Activated CD4-positive, alpha-beta memory T cell treated with anti-CD3 and anti-CD28 coated beads, Interleukin-2, amount 10 ng/mL, durations not matched to agents 7 days and 5 days (primary cell): ENCODE data around the gene FOLR3. TPM values are rescaled to one million over a fixed set of nuclear protein-coding genes. Genes with fewer than 3 reads are reported as not detected.
"Not testable (repeated sequence)": the region's sequence is repeated elsewhere in the genome, so short reads cannot be mapped to it uniquely, and the experiment has no call there.

Experiments
- CTCF ChIA-PET: fragments of 350-600 bp; sonication (Branson Sonifier 250); formaldehyde crosslinking; loops from one replicate; lab custom pipeline; 2021; ENCODE audit warnings: antibody characterized with exemption, inconsistent platforms; lab: Charles Lee
- POLR2A ChIA-PET: fragments of 350-600 bp; sonication (Branson Sonifier 250); formaldehyde crosslinking; loops from one replicate; lab custom pipeline; 2021; ENCODE audit warnings: antibody characterized with exemption; lab: Charles Lee
- DNase-seq: peaks from one replicate; pipeline ENCODE4 v3.0.0-alpha.2; 2020
- H3K27ac Mint-ChIP-seq: one replicate; pipeline ENCODE4 v1.8.0; 2021; ENCODE audit warnings: mild to moderate bottlenecking, mixed read lengths
- H3K27me3 Mint-ChIP-seq: one replicate; pipeline ENCODE4 v1.8.0; 2021; ENCODE audit warnings: mixed read lengths
- H3K36me3 Mint-ChIP-seq: one replicate; pipeline ENCODE4 v1.8.0; 2021; ENCODE audit warnings: low read depth, mixed read lengths
- H3K4me1 Mint-ChIP-seq: one replicate; pipeline ENCODE4 v1.8.0; 2021; ENCODE audit warnings: mixed read lengths
- H3K4me3 Mint-ChIP-seq: one replicate; pipeline ENCODE4 v1.8.0; 2021; ENCODE audit warnings: mild to moderate bottlenecking, mixed read lengths
- H3K9me3 Mint-ChIP-seq: one replicate; pipeline ENCODE4 v1.8.0; 2021; ENCODE audit warnings: mixed read lengths
- total RNA-seq, 2 experiments: library from RNA; stranded (reverse); gene quantifications; one replicate each; pipeline ENCODE4 v1.2.3, GENCODE V29; 2021

The FOLR3 gene
- total RNA-seq, 2 experiments from 2014 or later: not detected

DNA sequence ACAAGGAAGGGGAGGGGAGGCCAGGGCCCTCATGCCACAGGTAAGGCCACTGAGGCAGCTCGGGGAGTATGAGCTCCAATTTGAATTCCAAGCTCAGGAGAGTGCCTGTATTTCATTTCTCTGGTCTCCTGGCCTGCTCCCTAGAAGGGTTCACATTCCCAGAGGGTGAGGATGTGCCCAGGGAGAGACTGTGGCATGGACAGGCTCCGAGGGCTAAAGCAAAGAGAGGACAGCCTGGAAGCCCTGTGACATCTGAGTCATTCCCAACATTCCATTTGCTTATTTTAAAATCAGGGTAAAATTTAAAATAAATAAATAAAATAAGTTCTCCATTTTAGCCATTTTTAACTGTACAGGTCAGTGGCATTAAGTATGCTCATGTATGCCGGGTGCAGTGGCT, 37.8 kb downstream of the FOLR3 start:
- no peak for DNase-seq
- Mint-ChIP-seq H3K27me3 (peaks cover 3% of the 10 kb centered on the region), H3K4me1 (peaks cover 4% of the 10 kb centered on the region), H3K36me3 (no peaks in the 10 kb centered on the region), H3K9me3 (no peaks in the 10 kb centered on the region), H3K4me3 (no peak overlapping the region), H3K27ac (no peak overlapping the region)
- ChIA-PET POLR2A (no interaction called here), CTCF (no interaction called here)

DNA sequence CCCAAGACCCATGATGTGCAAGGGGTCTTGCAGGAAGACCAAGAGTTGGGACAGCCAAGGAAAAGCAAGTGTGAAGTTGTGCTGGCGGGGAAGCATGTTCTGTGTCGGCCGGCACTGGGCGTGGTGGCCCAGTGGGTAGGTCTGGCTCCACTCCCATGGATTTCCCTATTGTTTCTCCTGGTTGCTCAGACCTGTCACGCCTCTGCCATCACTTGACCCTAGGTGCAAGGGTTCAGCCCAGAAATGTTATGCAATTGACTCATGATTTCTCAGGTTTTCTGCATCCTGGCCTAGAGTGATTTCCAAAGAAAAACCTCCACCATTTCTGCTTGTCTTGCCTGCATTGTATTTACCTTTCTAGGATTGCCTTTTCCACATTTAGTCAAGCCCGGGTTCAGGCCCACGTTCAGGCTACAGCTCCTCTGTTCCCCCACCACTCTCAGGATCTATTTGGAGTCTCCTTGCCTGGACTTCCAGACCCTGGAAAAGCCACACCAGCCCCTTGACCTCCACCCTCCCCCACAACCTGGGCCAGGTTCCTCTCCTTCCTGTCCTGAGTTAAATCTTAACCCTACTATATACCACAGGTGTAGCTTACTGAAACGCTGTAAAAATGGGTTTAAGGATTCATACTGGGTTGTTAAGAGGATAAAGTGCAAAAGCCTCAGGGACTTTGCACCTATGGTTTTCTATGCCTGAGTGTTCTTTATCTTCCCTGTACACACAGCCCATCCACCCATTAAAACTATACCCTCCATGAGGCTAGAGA, 39.0 kb downstream of the FOLR3 start:
- Mint-ChIP-seq H3K4me1 (peaks cover 4% of the 10 kb centered on the region), H3K4me3 (no peak overlapping the region), H3K9me3 (no peaks in the 10 kb centered on the region), H3K27ac (no peak overlapping the region), H3K36me3 (no peaks in the 10 kb centered on the region), H3K27me3 (peaks cover 3% of the 10 kb centered on the region)
- ChIA-PET CTCF (no interaction called here), POLR2A (no interaction called here)
- no peak for DNase-seq

DNA sequence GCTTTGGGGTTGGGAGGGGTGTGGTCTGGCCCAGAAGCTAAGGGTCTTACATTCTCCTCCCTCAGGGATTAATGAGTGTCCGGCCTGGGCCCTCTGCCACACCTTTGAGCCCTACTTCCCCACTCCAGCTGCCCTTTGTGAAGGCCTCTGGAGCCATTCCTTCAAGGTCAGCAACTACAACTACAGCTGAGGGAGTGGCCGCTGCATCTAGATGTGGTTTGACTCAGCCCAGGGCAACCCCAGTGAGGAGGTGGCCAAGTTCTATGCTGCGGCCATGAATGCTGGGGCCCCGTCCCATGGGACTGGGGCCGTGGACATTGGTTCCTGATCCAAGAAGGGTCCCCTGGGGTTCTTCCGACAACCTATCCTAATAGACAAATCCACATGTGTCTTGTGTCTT, 42.1 kb downstream of the FOLR3 start:
- H3K4me1 Mint-ChIP-seq: peaks cover 10% of the 10 kb centered on the region
- no peak overlapping the region for H3K4me3 Mint-ChIP-seq
- no peak overlapping the region for H3K27ac Mint-ChIP-seq
- DNase-seq: no peak
- H3K9me3 Mint-ChIP-seq: no peaks in the 10 kb centered on the region
- ChIA-PET POLR2A (no interaction called here), CTCF (interaction anchor here (0.7 kb wide), 1 partner anchor 934 kb away, joined by 3 read pairs; no protein-coding TSS in a partner anchor)
- no peaks in the 10 kb centered on the region for H3K36me3 Mint-ChIP-seq
- H3K27me3 Mint-ChIP-seq: peaks cover 12% of the 10 kb centered on the region

DNA sequence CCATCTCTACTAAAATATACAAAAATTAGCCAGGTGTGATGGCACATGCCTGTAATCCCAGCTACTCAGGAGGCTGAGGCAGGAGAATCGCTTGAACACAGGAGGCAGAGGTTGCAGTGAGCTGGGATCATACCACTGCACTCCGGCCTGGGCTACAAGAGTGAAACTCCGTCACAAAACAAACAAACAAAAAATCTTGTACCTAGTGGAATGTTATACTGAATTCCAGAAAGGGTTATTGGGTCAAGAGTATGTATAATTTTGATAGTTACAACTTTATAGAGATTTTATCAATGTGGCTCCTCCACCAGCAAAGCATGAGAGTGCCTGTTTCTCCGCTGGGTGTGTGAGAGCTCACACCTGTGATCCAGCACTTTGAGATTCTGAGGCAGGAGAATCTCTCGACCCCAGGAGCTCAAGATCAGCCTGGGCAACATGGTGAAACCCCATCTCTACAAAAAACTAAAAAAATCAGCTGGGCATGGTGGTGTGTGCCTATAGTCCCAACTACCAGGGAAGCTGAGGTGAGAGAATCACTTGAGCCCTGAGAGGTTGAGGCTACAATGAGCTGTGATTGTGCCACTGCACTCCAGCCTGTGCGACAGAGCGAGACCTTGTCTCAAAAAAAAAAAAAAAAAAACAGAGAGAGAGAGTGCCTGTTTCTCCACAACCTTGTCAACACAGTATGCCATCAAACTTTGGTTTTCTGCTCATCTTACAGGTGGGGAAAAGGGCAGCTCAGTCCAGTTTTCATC, 43.7 kb downstream of the FOLR3 start:
- POLR2A ChIA-PET: no interaction called here
- no peak overlapping the region for H3K27ac Mint-ChIP-seq
- H3K27me3 Mint-ChIP-seq: peaks cover 16% of the 10 kb centered on the region
- DNase-seq: no peak
- peaks cover 10% of the 10 kb centered on the region for H3K4me1 Mint-ChIP-seq
- no peak overlapping the region for H3K4me3 Mint-ChIP-seq
- CTCF ChIA-PET: interaction anchor here (0.7 to 2.0 kb wide), 3 partner anchors 103 to 201 kb away, joined by 3 to 8 read pairs (median 3); no protein-coding TSS in a partner anchor
- H3K36me3 Mint-ChIP-seq: no peaks in the 10 kb centered on the region
- no peaks in the 10 kb centered on the region for H3K9me3 Mint-ChIP-seq

DNA sequence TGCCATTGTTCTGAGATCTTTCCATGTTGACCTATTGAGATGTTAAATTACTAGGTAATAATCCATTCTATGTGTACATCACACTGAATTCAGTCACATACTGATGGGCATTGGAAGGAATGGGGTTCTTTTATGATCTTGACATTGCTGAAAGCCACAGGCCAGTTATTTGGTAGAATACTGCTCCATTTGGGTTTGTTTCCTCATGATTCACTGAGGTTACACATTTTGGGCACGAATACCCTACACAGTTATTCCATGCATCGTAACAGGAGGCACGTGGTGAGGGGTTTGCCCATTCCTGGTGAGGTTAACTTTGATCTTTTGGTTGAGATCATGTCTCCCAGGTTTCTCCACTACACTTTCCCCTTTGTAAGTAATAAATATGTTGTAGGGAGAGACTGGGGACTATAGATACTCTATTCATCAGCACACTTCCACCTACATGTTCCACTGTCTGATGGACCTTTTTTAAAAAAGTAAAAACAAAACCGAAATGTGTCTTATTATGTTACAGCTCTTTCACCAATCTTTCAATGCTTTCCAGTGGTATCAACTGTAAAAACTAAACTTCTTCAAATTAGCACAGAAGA, 44.4 kb downstream of the FOLR3 start:
- Mint-ChIP-seq H3K4me1 (peaks cover 10% of the 10 kb centered on the region), H3K27me3 (peaks cover 13% of the 10 kb centered on the region), H3K27ac (no peak overlapping the region), H3K9me3 (no peaks in the 10 kb centered on the region), H3K36me3 (no peaks in the 10 kb centered on the region), H3K4me3 (no peak overlapping the region)
- ChIA-PET CTCF (interaction anchor here (0.7 to 2.0 kb wide), 4 partner anchors 103 to 292 kb away, joined by 3 to 8 read pairs (median 3); no protein-coding TSS in a partner anchor), POLR2A (no interaction called here)
- no peak for DNase-seq

DNA sequence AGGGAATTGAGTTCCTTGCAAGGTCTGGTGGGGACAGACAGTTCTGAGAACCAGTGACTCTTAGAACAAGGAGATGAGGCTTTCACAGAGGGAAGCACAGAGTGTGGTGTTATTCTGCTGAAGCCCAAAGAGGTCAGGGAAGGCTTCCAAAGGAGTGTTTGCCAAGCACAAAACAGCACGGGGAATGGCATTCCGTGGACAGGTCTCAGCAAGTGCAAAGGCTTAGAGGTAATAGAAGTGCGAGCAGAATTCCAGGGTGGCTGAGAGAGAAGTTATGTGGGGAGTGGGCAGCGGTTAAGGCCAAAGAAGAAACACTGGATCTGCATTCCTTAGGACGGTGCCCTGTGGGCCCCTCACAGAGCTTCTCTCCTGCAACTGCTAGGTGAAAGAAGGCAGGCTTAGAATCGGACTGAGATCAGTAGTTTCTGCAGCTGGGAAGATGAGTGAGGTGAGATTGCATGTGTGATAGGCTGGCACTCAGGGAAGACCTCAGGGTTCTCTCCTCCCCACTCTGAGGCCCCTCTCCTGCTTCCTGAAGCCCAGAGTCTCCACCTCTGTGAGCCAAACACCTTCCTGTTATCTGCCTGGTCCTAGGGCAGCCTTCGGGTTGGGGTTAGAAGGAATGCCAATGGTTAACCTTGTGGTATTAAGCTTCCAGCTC, 45.5 kb downstream of the FOLR3 start:
- H3K4me1 Mint-ChIP-seq: peaks cover 10% of the 10 kb centered on the region
- H3K36me3 Mint-ChIP-seq, H3K4me3 Mint-ChIP-seq, H3K9me3 Mint-ChIP-seq, DNase-seq, POLR2A ChIA-PET, H3K27ac Mint-ChIP-seq: not testable (repeated sequence)
- peaks cover 13% of the 10 kb centered on the region for H3K27me3 Mint-ChIP-seq
- CTCF ChIA-PET: interaction anchor here (1.1 kb wide), 1 partner anchor 156 kb away, joined by 3 read pairs; no protein-coding TSS in a partner anchor

DNA sequence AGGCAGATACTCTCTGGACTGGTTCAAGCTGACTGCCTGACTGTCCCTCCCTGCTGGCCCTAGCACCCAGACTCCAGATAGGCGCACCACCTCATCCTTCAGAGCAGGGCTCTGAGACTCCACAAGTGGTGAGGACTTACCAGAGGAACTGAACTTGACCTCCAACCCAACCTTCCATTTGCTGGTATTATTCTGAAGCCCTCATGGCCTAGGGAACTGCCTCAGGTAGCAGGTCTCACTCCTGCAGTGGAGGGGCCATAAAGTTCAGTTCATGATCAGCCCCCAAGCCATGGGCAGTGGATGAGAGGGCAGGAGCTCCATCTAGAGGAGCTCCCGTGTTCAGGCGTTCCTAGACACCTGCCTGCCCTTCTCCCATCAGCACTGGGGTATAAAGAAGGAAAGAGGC, 46.0 kb downstream of the FOLR3 start:
- CTCF ChIA-PET: interaction anchor here (0.8 to 1.1 kb wide), 2 partner anchors 14 to 156 kb away, joined by 3 to 4 read pairs; no protein-coding TSS in a partner anchor
- H3K27ac Mint-ChIP-seq, POLR2A ChIA-PET, H3K36me3 Mint-ChIP-seq, H3K9me3 Mint-ChIP-seq, DNase-seq, H3K4me3 Mint-ChIP-seq: not testable (repeated sequence)
- H3K27me3 Mint-ChIP-seq: peaks cover 13% of the 10 kb centered on the region
- H3K4me1 Mint-ChIP-seq: peaks cover 10% of the 10 kb centered on the region

DNA sequence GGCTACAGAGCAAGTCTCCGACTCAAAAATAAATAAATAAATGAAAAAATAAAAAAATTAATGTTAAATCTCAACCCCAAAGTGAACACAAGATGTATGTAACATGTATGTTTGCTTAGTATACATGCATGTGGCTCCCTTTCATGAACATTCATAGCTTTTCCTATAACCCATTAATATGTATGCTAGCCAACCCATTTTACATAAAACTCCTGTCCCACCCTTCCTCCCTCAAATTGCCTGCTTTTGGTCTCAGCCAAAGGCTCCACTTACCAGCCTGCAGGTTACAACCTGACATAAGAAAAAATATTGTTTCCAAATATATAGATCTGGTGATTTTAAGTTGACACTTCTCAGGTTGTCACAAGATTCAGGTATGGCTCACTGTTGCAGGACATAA, 52.7 kb downstream of the FOLR3 start:
- POLR2A ChIA-PET: no interaction called here
- Mint-ChIP-seq H3K9me3 (no peaks in the 10 kb centered on the region), H3K27ac (no peak overlapping the region), H3K36me3 (no peaks in the 10 kb centered on the region), H3K4me3 (no peak overlapping the region), H3K27me3 (peaks cover 5% of the 10 kb centered on the region), H3K4me1 (no peaks in the 10 kb centered on the region)
- CTCF ChIA-PET: interaction anchor here (1.5 kb wide), 1 partner anchor 243 kb away, joined by 3 read pairs; no protein-coding TSS in a partner anchor
- no peak for DNase-seq

Other genes starting within 250 kb of the FOLR3 start
- gene XNDC1N, start 207.1 kb upstream of the FOLR3 start, total RNA-seq: 10 to 100 TPM; 12.8 to 14.0 TPM
- 10 to 100 TPM; 25.7 to 28.1 TPM for gene RNF121, start 206.7 kb upstream of the FOLR3 start, total RNA-seq
- gene IL18BP, start 136.8 kb upstream of the FOLR3 start, total RNA-seq: 10 to 100 TPM; 12.4 to 14.0 TPM
- gene NUMA1, start 55.2 kb upstream of the FOLR3 start, total RNA-seq: 100 to 1,000 TPM; 200 to 201 TPM
- 1 to 10 TPM; 5.9 to 7.1 TPM for gene LRRC51, start 54.9 kb upstream of the FOLR3 start, total RNA-seq
- gene LAMTOR1, start 32.4 kb upstream of the FOLR3 start, total RNA-seq: 10 to 100 TPM; 72.7 to 76.9 TPM
- gene TOMT, start 29.8 kb upstream of the FOLR3 start, total RNA-seq: not detected
- 10 to 100 TPM; 53.0 to 58.7 TPM for gene ANAPC15, start 23.0 kb upstream of the FOLR3 start, total RNA-seq
- not detected for gene FOLR1, start 56.4 kb downstream of the FOLR3 start, total RNA-seq
- not detected for gene FOLR2, start 81.1 kb downstream of the FOLR3 start, total RNA-seq
- gene INPPL1, start 89.0 kb downstream of the FOLR3 start, total RNA-seq: 100 to 1,000 TPM; 138 to 153 TPM
- not detected for gene PHOX2A, start 108.5 kb downstream of the FOLR3 start, total RNA-seq